ENCODE data around the gene RET.

The RET gene

DNA sequence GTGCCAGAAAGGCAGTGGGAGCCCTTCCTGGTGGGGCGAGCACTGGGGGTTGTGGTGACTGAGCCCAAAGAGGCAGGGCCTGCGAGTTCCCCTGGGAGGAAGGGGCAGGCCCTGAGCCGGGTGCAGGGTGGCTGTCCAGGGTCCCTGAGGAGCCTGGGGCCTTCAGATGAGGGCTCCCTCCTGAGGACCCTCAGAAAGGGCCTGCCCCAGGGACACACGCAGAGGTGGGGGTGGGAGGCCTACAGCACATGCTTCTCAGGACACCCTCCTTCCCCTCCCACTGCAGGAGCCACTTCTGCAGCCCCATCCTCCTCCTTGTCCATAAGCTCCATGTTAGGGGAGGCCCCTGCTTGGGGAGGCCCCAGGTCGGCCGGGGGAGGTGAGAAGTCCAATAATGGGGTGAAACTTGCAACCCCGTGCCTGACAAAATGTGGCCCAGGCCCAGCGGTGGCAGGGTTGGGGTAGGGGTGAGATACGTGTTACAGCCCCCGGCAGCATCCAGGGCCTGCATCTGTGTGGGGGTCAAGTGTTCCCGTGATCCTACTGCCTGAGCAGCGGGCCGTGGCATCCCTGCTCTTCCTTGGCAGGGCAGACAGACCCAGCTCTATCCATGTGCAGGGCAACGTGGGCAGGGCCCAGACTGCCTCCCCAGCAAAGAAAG is 31.8 kb upstream of the RET start:
- no peak for DNase-seq (ENCODE audit: low read depth)

DNA sequence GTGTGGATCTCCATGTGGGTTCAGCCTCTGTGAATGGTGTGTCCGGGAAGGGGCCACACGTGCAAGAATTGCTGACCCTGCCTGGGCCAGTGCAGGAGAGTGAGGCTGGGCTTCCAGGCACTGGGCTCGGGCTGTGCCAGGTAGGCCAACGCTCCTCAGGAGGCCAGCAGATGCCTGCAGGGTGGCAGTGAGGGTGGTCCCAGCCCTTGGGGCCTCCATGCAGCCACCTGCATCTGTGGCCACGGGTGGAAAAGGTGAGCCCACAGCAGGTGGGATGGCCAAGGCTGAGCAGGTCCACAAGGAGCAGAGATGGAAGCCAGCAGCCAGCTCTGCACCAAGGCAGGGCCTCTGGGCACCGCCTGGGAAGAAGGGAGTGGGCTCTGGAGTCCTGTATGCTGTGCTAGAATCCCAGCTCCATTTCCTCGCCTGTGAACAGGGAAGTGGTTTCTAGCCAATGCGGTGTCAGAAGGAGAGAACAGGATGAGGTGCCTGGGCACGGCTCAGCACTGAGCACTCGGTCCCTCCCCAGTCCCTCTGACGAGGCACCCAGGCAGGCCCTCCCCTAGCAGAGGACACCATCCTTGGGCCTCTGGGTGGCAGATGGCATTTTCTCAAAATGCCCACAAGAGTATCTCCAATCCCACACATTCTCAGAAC is 31.1 kb upstream of the RET start:
- no peak for DNase-seq (ENCODE audit: low read depth)

DNA sequence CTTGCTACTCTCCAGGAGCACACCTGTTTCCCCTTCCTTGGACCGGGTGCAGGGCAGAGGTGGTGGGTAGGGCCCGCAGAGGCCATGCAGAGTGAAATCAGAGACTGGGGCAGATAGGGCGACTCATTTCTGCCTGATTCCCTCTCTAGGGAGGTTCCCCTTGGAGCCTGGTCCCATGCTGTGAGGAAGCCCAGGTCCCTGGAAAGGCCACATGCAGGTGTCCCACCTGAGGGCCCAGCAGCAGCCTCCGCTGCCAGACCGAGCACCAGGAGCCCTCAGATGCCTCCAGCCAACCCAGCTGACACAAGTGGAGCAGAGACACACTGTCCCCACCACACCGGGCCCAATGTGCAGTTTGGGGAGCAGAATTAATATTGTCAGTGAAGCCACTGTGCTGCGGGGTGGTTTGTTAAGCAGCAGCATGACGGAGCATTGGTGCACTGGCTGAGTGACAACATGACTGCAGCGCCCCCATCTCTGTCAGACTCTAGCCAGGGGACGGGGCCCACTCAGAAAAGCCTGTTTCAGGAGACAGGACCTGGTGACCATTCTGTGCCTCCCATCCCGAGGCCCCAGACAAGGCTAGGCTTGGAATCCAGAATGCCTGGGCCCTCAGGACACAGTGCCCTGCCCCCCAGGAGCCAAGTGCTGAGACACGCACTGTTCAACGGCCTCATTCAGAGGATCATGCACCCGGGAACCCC is 30.4 kb upstream of the RET start:
- DNase-seq (ENCODE audit: low read depth): no peak

DNA sequence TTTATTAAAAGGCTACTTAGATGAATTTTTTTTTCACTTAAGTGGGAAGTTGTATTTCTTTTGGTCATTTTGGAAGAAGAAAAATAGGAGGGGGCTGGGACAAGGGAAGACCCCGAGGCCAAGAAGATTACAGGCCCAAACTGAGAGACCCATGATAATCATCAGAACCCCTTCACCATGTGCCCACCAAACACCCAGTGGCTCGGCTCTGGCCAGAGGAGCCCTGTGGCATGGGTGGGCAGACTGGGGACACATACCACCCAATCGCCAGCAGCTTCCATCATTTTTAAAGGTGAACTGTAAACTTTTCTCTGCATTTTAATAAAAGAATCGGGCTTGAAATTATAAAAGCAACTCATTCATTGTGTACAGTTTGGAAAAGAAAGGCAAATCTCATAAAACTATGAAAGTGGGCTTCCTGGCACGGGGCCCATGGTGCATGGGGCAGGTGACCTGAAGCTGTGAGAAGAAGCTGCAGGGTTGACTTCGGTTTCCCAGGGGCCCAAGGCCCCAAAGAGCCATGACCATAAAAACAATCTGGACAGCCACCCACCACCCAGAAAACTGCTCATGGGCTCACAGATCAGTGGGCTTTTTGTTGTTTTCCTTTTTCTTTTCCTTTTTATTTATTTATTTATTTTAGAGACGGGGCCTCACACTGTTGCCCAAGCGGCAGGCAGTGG is 29.4 kb upstream of the RET start:
- DNase-seq (ENCODE audit: low read depth): no peak

DNA sequence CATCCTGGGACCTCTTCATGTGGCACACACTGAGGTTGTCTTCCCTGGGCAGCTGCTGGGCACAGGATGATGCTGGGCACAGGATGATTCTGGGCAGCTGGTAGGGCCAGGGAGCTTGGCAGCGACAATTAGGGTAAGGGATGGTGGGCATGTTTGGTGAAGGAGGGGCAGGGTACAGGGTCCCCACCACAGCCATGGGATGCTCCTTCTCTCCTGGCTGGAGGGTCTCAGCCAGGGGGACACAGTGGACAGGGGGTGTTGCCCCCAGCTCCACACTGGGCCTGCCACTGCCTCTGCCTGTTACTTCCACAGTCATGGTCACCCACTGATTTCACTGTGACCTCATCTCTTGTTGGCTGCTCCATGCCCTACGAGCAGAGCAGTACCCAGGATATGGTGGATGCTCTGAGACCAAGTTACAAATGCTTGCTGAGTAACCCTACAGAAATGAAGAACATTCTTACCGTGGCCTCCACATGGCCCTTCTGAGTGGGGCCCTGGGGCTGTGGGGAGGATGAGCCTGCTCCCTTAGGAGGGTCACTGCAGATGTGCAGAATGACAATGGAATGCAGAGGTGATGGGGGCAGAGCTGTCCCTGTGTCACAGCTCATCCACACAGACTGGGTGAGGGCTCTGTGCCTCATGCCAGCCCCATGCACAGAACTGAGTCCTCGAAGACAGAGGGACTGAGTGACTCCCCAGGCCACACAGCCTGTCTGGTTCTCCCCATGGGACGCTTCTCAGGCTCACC is 28.4 kb upstream of the RET start:
- DNase-seq (ENCODE audit: low read depth): no peak

DNA sequence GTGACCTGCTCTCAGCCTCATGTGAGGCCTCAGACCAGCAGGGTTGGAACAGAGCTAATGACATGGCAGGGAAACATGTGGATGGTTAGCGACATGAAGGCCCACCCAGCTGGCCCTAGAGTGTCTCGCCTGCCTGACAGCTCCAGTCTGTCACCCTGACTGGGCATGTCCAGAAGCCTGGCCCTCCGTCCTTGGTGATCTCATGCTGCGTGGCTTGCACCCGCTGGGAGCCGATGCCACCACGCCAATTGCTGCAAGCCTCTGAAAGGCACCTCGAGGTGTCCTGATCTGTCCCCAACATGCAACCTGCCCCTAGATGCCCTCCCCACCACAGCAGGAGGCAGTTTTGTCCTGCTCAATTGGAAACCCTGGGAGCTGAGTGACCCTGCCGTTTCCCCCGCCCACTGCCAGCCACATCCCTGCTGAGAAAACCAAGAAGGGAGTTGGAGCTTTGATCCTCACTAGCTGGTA is 27.8 kb upstream of the RET start:
- DNase-seq (ENCODE audit: low read depth): no peak

DNA sequence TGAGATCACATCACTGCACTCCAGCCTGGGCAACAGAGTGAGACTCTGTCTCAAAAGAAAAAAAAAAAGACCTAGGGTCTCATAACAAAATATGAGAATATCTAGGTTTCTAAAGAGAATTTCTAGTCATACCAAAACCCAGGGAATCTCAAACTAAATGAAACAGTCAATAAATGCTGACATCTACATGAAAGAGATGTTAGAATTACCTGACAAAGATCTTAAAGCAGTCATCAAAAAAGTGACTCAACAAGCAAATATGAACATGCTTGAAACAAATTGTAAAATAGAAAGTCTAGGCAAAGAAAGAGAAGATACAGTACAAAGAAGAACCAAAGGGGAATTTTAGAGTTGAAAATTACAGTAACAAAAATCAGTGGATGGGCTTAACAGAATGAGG is 26.9 kb upstream of the RET start:
- no peak for DNase-seq (ENCODE audit: low read depth)

DNA sequence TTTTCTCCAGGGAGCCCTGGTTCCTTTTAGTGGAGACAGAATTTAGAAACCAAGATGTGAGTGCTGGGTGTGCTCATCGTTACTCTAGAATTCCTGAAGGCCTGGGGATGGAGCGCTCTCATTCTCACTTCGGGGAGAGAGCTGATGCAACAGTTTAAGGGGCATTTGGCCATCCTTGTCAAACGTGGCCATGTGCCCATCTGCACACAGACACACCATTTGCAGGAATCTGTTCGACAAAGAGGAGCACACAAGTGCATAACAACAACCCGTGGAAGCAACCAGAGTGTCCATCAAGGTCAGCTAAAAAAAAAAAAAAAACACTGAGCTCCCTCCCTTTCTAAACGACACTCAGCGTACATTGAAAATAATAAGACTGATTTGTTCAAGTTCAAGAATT is 23.0 kb upstream of the RET start:
- DNase-seq (ENCODE audit: low read depth): no peak

DNA sequence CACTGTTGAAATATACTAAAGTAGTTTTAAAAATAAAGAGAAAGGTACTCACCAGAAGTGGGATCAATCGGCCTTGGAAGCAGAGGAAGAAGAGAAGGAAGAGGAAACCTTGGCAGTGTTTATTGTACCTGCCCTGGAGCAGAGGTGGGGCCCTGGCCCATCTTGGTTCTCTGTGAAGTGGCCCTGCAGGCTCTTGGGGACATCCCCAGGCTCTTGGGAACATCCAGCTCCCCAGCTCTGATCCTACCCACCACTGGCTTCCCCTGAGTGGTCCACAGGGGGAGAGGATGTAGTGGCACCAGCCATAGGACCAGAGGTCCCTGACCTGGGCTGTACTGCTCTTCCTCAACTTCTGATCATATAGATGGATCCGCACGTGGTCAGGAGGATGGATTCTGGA is 22.3 kb upstream of the RET start:
- DNase-seq (ENCODE audit: low read depth): no peak

DNA sequence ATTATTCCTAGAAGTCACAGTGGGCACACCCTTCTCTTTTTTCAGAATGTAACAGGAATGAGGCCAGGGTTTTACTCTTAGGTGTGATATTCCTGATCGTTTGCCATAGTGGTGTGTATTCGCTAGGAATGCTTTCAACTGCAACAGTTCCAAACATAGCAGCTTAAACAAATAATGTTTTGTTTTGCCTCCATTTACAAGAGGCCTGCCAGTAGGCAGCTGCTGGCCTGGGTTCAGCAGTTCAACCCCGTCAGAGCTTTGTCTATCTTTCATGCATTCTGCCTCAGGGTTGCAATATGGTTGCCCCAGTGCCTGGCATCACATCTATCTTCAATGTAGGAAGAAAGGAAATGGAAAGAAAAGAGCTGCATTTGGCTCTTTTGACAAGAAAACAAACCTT is 21.7 kb upstream of the RET start:
- no peak for DNase-seq (ENCODE audit: low read depth)

DNA sequence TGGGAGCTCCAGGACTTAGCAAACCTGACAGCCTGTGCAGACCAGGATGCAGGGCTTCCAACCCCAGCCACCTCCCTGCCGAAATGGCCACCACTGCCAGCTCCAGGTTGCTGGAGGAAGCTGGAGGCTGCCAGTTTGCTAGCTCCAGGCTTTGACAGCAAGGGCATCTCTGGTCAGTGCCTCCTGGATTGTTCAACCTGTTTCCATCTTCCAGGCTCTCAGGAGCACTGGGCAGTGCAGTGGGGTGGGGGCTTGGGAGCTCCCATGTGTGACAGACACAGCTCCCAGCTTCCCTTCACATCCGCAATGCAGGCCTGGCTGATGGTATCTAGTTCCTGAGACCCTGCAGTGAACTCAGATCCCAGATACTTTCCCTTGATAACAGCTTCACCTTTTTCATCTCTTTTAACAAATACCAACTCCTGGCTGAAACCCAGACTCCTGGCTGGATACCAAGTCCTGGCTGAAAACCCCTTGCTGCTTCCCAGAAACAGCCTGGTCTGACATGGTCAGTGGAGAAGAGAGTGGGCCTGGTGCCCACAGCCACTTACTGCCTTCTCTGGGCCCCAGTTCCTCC is 20.8 kb upstream of the RET start:
- DNase-seq (ENCODE audit: low read depth): no peak

DNA sequence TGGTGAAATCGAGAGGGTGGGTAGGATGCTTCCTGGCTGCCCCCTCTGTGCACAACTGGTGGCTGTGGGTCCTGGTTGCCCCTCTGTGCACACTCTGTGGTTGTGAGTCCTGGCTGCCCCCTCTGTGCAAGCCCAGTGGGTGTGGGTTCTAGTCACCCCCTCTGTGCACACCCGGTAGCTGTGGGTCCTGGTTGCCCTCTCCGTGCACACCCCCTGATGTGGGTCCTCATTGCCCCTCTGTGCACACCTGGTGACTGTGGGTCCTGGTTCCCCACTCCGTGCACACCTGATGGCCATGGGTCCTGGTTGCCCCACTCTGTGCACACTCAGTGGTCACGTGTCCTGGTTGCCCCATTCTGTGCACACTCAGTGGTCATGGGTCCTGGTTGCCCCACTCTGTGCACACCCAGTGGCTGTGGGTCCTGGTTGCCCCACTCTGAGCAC is 20.3 kb upstream of the RET start:
- DNase-seq (ENCODE audit: low read depth): no peak

DNA sequence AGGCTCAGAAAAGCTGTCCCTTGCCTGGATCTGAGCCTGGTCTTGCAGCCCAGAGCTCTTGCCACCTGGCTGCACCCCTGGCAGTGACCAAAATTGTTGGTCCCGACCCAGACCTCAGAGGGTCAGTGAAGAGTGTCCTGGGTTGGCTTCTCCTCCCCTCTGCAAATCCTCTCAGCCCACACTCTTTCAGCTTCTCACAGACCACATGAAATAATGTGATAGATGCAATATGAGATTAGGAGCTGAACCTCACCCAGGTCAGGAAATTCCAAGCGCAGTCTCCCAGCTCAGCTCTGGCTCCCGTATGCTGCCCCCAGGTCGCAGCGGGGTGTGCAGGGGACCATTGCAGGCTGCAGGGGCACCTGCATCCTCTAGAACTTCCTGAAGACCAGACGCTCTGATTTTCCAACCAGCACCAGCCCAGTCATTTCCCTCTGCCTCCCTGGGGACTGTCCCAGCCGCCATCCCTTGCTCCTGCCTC is 19.6 kb upstream of the RET start:
- no peak for DNase-seq (ENCODE audit: low read depth)

DNA sequence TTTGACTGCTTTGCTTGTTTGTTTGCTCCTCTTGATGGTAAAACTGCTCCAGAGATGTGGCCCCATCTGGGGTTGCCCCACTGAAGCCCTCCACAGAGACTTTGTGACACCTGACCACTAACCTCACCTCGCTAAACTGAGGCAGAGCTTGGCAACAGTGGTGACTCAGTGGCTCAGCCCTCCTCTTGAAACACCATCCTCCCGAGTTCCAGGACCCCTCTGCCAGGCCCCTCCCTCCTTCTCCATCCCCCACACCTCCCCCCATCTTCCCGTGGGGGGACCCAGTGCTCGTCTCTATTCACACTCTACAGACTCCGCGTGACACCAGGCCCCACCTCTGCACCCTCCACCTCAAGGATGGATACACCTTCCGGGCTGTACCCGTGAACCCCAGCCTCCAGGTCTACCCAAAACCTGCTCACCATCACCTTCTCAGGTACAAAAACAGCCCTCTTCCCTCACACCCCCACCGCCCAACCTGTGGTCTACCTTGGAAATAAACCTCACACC is 19.0 kb upstream of the RET start:
- DNase-seq (ENCODE audit: low read depth): no peak

DNA sequence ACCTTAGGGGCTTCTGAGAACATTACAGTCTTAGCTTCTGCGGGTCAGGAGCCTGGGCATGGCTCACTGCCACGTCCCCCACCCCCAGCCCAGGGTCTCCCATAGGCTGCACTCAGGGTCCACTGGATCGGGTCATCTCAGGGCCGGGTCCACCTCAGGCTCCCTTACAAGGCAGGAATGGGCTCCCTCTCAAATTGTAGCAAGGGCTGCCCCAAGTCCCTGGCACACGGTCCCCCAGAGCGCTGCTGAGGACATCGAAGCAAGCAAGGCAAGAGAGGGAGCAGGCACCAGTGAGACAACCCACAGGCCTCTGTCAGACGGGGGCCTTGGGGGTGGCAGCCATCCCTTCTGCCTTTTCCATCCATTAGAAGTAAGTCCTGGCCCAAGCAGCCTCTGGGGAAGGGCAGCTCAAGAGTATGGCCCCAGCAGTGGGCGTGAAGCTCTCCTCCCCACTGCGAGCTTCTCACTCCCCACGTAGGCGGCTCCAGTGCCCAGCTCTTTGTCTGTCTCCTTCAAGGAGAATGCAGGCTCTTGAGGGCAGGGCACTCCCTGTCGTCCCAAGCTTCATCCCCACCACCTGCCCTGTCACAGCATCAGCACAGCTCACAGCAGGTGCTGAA is 18.0 kb upstream of the RET start:
- no peak for DNase-seq (ENCODE audit: low read depth)

DNA sequence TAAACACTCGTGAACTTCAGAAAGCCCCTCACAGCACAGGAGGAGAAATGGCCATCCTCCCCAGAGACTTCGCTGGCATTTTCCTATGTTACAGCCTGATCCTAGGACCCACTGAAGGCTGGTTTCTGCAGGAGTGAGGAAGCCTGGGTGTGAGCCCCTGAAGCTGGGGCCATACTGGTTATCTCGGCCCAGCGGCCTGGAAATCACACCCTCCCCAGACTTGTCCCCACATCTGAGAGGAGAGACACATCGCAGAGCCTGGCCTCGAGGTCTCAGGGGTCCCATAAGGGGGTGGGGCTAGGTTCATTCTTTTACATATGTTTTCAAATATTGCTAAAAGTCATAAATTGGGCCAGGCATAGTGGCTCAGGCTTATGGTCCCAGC is 17.5 kb upstream of the RET start:
- DNase-seq (ENCODE audit: low read depth): no peak

DNA sequence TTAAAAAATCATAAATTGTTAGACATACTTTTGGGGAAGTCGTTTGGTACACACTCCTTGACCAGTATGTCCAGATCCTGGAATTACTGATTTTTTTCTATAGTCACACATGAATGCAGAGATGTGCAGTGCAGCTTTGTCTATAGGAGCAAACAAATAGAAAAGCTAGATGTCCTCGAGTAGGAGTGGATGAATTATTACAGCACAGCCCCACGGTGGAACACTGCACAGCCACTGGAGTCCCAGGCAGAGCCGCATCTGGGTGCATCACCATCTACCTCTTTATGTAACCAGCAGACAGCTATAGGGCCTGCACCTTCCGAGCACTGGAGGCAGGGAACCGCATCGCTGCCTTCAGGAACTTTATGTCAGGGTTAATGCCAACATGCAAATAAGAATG is 17.0 kb upstream of the RET start:
- DNase-seq (ENCODE audit: low read depth): no peak

DNA sequence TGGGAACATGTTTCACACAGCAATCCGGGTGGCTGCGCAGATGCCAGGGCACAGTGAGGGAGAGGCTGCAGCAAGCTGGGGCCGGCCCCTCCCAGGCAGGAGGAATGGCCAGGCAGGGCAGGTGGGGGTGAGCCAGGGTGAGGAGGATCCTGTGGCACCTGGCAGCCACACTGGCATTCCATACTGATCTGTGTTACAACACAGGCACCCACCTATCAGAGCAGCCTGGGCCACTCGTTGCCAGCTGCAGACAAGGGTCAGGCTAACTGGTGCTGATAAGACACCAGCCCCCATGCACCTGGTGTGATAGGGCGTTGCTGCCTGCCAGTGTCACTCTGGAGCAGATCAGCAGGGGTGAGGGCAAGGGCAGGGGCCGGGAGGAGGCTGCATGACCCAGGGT is 16.6 kb upstream of the RET start:
- DNase-seq (ENCODE audit: low read depth): no peak

DNA sequence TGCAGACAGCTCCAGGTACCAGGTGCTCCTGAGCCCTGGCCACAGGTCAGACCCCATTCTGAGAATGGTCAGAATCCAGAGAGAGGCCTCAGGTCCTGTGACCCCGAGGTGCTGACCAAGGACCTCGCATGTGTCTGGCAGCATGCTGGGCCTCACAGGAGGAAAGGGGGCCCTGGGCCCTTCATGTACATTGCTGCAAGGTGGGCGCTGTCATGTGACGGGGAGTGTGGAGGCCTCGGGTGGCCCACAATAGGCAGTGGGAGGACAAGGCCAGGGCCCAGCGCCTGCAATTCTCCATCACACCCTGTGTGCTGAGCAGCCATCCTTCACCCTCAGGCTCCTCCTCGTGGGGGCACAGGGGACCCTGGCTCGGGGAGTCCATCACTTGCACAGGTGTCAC is 15.5 kb upstream of the RET start:
- DNase-seq (ENCODE audit: low read depth): no peak

DNA sequence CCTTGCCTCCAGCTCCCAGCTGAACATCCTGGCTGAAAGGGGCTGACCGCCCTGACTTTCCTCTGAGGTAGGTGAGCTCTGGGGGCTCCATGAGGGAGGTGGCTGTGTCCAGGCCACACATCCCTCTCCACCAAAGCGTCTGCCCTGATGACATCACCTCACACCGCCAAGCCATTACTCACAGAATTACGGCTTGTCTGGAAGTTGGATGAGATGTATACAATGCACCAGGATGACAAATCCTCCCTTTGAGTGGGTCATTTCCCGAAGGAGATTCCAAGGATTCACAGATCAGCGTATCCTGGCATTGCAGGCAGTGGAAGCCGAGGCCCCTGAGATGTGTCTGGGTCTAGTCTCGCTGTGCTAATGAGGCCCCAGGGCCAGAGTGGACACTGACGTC is 15.1 kb upstream of the RET start:
- no peak for DNase-seq (ENCODE audit: low read depth)

Data from stromal cell of bone marrow (primary cell).